ENCODE measurements around the gene BTNL9. TPM values are rescaled to one million over a fixed set of nuclear protein-coding genes. Genes with fewer than 3 reads are reported as not detected.

BTNL9 gene
- total and polyA plus RNA-seq, 2 of the 8 experiments (the other 6 are each of a cell fraction or from before 2014, with no cell fraction given) = 0.23 to 0.89 TPM

GRCh38 chr5:181092428-181092827, 52.4 kb downstream of the BTNL9 start (continued):
- TF ChIP-seq CHD7 (IDR thresholded peaks at IDR 0.05; ENCODE audit: insufficient replicate concordance, low read length) = no peak
- no peak for TF ChIP-seq SP2 (IDR thresholded peaks at IDR 0.05; ENCODE audit: low read length)
- no peak for TF ChIP-seq MAFK (IDR thresholded peaks at IDR 0.05; ENCODE audit: low read depth, low read length)
- TF ChIP-seq GTF2F1 (IDR thresholded peaks at IDR 0.05; ENCODE audit: borderline replicate concordance, low read depth, low read length) = no peak
- no peak for TF ChIP-seq SIRT6 (IDR thresholded peaks at IDR 0.05; ENCODE audit: low read length)
- TF ChIP-seq RFX5 (IDR thresholded peaks at IDR 0.05; ENCODE audit: borderline replicate concordance, low read depth, low read length) = no peak
